ENCODE results near the gene HLA-DRB5.
"Not testable (repeated sequence)": the region's sequence is repeated elsewhere in the genome, so short reads cannot be mapped to it uniquely, and the experiment has no call there.

The HLA-DRB5 gene

GRCh38 chr6:32501016-32501415 lies 29.1 kb downstream of the HLA-DRB5 start:
- no peak for DNase-seq

GRCh38 chr6:32492351-32492750 lies 37.7 kb downstream of the HLA-DRB5 start:
- no peak for DNase-seq

GRCh38 chr6:32491700-32492099 lies 38.4 kb downstream of the HLA-DRB5 start:
- no peak for DNase-seq

GRCh38 chr6:32488083-32488482 lies 42.0 kb downstream of the HLA-DRB5 start:
- DNase-seq, result no peak

- DNase-seq, result no peak
Measured at GRCh38 chr6:32484614-32484998, 45.5 kb downstream of the HLA-DRB5 start.

GRCh38 chr6:32483968-32484613 lies 46.0 kb downstream of the HLA-DRB5 start:
- DNase-seq, result no peak

- DNase-seq, result no peak
Measured at GRCh38 chr6:32475392-32476206, 54.5 kb downstream of the HLA-DRB5 start.

GRCh38 chr6:32473376-32474348 lies 56.4 kb downstream of the HLA-DRB5 start:
- DNase-seq, result peak; percentile 41

- peak; percentile 8 for DNase-seq
Measured at GRCh38 chr6:32472781-32473375, 57.2 kb downstream of the HLA-DRB5 start.

GRCh38 chr6:32467743-32468503 lies 62.2 kb downstream of the HLA-DRB5 start:
- not testable (repeated sequence) for DNase-seq

Measured in CD4-positive, alpha-beta T cell treated with Interleukin-17A for 1 hour (primary cell).